GM19193 (cell line): Measurements from ENCODE around the gene CCDC88A.

ENCODE experiments used
- POLR2A ChIP-seq: IDR thresholded peaks from 4 replicates; pipeline ENCODE4 v1.6.1; 2011; ENCODE audit not compliant: insufficient read depth, insufficient read length; ENCODE audit errors: extremely low read depth

The CCDC88A gene

DNA sequence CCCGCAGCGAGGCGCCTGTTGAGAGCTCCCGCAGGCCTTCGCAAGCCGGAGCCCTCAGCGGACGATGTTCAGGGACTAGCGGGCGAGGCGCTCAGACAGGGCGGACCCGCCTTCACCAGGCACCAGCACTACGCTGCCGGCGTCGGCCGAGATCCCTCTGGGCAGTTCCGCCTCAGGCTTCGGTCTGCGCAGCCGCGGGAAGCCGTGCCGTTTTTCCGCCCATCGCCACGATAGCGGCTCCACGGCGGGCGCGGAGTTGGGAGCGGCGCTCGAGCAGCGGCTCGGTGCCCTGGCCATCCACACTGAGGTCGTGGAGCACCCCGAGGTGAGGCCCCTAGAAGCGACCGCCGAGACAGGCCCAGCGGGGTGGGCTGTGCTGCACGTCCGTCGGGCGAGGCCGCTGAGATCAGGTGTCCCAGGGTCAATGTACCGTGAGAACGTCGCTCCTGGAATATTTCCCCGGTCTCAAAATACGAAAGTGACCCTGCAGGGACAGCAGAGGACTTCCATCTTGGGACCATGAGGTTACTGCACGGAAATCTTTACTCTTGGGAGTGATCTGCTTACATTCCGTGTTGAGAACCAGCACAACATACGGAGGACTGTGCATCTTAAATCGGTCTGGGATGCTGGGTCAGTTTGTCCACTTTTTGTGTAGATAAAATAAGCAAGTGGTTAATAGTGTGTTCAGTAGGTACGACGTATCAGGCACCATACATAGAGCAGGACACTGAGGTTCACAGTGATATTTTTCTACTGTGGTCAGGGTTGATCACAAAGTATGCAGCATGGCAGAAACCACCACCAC, 137.3 kb downstream of the CCDC88A start:
- TF ChIP-seq POLR2A: peak; percentile 94

DNA sequence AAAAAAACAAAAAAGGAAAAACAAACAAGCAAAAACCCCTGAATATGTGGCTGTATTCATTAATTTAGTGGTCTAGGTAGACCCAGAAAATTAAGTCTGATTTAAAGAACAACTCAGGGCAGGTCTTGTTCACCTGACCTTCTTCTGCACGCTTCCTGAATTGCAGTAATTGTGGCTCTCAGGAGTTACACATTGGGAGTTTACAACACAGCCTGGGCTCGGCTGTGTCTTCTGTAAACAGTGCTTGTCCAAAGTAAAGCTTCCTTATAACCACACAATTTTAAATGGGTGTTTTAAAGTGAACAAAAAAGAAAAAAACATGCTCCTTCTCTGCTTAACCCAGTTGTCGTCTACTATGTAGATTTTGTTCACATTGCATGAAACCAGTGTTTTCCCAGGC, 142.3 kb downstream of the CCDC88A start:
- no peak for TF ChIP-seq POLR2A

DNA sequence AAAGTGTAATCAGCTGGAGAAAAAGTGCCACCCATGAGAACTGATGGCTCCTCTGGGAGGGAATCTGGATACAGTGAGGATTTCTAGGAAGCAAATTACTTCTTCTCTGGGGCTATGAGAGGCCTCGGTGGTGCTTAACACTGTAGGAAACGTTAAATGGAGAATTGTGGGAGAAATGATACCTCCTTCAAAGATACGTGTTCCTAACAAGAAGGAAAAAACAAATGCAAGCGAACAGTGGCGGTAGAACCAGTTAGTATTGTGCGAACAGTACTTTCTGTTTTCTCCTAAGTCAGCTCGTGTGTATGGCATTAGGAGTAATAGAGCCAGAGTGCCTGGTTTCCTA, 150.0 kb downstream of the CCDC88A start:
- TF ChIP-seq POLR2A: no peak

DNA sequence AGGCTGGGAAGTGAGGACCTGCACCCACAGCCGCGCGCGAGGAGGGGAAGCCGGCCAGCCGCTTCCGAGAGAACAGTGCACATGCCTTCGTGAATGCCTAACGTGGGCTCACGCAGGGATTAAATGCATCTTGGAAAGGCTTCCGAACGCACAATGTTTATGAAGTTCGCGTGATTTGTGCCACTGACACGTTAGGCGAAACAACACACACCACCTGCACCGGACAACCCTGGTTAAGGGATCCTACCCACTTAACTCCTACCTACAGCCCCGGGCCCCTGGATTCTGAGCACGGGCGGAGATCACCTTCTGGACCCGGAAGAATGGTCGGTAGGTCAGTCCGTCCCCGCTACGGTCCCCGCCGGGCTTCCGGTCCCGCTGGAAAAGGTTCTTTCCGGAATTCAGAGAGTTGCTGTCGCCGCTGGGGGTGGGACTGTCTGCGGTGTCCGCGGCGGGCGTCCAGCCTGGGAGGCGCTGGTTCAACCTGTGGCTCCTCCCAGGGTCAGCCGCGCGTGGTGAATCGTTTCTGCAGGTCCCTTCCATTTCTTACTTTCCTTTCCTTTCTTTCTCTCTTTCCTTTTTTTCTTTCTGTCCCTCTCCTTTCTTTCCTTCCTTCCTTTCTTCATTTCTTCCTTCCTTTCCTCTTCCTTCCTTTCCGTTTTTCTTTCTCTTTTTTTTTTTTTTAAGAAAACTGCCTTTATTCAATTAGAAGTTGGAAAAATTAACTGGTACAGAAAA, 150.6 kb downstream of the CCDC88A start, which contains the start of gene MTIF2:
TSS of gene MTIF2 (minus strand) at position 325 of the 738 bp plus-strand sequence. CDS start 5,373 bp downstream, outside the sequence.
- TF ChIP-seq POLR2A: peak; percentile 93

DNA sequence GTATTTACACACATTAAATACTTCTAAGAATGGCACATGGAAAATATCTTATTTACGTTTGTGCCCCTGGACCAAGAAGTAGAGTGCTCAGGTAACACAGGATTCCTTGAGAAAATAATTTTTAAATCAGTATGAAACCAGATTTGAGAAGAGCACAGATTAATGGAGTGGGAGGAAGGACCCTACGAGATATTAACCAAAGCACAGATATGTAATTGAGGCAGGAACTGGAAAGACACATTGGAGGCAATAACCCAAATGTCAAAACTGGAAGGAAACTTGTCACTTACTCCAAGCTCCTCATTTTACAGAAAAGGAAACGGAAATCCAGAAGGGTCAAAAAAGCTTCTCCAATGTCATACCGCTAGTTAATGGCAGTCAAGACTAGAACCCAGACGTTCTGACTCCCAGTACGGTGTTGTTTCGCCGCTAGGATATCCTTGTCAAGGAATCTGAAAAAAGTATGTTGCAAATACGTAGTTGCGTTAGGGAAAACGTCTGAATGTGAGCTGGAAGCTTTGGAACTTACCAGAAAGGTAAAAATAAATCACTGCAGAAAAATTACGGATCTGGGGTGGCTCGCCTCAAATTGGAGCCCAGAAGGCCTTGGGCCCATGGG, 151.3 kb downstream of the CCDC88A start:
- TF ChIP-seq POLR2A: no peak

DNA sequence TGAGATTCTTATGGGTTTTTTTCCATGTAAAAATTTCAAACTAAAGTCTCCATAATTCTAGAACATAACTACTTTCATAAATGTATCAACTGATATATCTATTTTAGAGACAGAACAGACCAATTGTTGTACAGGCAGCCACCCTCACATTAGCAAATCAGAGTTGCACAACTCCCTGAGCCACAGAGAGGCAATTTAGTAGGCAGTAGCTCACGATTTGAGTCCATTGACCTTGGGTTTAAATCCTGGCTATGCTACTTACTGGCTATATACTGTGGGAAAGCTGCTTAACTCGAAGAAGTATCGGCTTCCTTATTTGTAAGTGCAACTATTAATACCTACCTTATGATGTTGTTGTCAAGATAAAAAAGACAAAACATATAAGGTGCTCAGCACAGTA, 166.8 kb downstream of the CCDC88A start:
- no peak for TF ChIP-seq POLR2A

DNA sequence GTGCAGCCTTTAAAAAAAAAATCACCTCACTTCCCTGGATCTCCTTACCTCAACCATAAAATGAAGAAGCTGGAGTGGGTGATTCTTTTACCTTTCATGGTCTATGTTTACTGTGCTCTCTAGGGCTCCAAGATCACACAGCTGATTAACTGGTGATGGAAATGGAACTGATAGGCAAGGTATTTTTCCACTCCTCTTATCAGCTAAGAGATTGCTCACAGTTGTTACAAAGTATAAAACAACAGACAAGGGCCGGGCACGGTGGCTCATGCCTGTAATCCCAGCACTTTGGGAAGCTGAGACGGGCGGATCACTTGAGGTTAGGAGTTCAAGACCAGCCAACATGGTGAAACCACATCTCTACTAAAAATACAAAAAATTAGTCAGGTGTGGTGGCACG, 172.6 kb downstream of the CCDC88A start:
- TF ChIP-seq POLR2A: no peak

DNA sequence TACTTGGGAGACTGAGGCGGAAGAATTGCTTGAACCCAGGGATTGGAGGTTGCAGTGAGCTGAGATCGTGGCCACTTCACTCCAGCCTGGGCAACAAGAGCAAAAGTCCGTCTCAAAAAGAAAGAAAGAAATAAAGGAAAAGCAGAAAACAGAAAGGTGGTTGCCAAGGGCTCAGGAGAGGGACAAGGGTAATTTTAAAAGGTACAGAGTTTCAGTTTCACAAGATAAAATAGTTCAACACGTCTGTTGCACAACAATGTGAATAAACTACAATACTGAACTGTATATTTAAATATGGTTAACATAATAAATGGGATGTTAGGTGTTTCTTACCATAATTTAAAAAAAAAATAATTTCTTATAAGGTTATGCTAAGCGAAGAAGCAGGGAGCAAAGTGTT, 174.2 kb downstream of the CCDC88A start:
- no peak for TF ChIP-seq POLR2A

DNA sequence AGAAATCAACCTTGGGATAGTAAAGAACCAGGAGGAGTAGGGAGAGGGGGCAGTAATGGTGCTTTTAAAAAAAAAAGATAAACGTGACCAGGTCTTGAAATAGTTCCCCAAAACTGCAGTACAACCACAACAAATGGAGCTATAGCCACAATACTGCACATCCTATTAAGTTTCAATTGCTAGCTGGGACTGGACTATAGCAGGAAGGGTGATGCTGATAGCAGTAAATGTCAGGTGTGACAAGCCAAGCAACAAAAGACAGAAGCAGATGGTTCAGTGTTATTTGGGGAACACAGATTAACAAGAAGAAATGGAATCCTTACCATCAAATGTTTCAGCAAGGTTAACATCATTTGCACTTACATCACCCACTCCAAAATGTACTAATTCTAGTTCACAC, 177.0 kb downstream of the CCDC88A start:
- no peak for TF ChIP-seq POLR2A

DNA sequence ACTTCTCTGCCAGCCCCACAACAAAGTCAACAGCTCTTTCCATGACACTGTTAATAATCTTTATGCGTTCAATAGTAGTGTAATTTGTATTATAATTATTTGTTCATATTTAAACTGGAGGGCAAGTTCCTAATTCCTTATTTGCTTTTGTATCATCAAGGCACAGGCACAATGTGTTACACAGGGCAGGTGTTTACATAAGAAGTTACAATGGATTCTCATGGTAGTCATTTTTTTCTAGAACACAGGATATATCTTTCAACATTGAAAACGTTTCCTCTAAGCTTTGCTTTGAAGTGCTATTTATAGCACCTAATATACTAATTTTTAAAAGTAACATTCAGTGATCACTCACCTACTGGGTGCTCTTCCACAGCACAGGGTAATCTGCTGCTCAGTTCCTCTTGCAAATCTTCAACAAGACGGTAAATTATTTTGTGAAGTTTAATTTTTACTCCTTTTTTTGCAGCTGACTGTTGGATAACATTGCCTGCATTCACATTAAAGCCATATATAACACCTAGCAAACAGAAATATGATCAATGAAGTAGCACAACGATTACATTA, 179.9 kb downstream of the CCDC88A start:
- TF ChIP-seq POLR2A: no peak
